ENCODE data around the gene RTCA. TPM values are rescaled to one million over a fixed set of nuclear protein-coding genes. Genes with fewer than 3 reads are reported as not detected.
"Not testable (repeated sequence)": the region's sequence is repeated elsewhere in the genome, so short reads cannot be mapped to it uniquely, and the experiment has no call there.

Gene RTCA
- 28.4 TPM for polyA plus RNA-seq (ENCODE audit: insufficient read length)

- DNase-seq (ENCODE audit: low read depth), result peak; percentile 95
Measured at GRCh38 chr1:100265931-100266740, at the start of gene RTCA. RTCA (plus strand) TSS chr1:100266216; CDS start chr1:100266376, 160 bp downstream.

GRCh38 chr1:100217834-100218233 lies 48.2 kb upstream of the RTCA start:
- DNase-seq (ENCODE audit: low read depth), result no peak

DNA sequence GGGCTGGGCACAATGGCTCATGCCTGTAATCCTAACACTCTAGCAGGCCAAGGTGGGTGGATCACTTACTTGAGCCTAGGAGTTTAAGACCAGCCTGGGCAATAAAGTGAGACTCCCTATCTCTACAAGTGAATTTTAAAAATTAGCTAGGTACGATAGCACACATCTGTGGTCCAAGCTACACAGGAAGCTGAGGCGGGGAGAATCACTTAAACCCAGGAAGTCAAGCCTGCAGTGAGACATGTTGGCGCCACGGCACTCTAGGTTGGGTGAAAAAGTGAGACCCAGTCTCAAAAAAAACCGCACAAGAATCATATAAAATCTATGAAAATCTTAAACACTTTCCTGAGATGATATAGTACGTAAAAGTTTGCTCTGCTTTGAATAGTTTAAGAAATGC lies 46.6 kb upstream of the RTCA start:
- DNase-seq (ENCODE audit: low read depth), result no peak

DNA sequence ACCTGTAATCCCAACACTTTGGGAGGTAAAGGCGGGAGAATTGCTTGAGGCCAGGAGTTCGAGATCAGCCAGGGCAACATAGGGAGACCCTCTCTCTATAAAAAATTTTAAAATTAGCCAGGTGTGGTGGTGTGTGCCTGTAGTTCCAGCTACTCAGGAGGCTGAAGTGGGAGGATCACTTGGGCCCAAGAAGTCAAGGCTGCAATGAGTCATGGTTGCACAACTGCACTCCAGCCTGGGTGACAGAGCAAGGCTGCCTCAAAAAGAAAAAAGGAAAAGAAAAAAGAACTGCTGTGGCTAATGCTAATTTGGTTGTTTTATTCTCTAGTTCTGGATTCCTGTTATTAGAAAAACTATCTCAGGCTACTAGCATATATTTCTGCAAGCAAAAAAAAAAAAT lies 46.1 kb upstream of the RTCA start:
- DNase-seq (ENCODE audit: low read depth), result no peak

DNA sequence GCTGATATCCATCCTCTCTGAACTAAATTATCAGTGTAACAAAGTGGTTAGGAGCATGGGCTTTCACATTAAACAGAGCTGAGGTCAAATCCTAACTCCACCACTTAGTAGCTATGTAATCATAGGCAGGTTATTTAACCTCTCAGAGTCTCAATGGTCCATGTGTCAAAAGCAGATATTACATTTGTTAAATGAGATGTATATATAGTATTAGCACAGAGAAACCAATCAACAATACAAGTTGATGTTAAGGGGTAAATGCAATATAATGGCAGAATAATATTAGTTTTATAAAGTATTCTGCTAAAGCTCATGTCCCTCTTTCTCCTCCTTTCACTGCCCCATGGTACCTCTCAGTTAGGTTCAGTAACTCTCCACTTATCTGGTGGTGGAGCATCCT lies 43.6 kb upstream of the RTCA start:
- DNase-seq (ENCODE audit: low read depth), result no peak

DNA sequence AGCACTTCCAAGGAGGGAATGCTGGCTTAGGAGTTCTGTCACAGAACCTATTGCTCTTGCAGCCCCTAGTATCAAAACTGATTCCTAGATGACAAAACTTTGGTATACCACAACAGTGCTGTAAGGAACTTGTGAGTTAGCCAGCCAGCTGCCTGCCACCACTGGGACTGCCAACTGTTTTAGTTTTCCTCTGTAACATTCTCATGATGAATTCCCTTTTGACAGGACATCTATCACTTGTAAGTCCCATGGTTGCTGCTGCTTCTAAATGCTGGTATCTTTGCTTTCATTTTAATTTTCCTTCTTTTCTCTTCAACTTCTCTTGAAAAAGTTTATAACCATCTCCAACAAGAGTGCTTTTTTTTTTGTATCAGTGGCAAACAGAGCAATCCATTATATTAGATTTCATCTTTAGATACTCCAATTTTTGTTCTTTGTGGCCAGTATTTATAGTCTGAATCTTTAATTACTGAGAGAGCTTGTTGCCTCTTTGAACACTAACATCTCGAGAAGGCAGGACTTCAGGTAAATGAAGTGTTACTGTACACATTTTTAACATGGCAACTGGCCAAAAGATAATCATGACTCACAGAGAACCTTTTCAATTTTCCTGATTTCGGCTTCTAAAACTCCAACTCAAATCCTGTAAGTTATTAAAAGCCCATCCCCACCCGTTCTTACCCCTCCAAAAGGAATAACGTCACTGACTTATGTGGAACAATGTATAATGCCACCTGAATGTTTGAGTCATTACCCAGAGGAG lies 36.2 kb upstream of the RTCA start:
- no peak for DNase-seq (ENCODE audit: low read depth)

- no peak for DNase-seq (ENCODE audit: low read depth)
Measured at GRCh38 chr1:100230765-100231164, 35.3 kb upstream of the RTCA start.

DNA sequence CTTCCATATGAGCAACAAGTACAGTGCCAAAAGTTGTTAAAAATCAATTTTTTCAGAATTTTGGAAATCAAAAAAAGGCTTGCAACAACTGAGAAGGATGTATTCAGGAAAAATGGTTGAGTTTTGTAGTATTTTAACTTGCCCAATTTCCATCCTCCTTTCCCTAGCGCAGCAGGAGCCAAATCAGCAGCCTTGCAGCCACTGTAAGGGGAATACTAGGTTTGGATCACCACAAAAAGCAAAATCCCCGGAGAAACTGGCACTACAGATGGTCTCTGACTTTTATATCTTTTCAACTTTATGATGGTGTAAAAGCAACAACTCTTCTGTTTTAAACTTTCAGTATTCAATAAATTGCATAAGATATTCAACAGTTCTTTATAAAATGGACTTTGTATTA lies 34.3 kb upstream of the RTCA start:
- DNase-seq (ENCODE audit: low read depth), result no peak

- no peak for DNase-seq (ENCODE audit: low read depth)
Measured at GRCh38 chr1:100232156-100232555, 33.9 kb upstream of the RTCA start.

- not testable (repeated sequence) for DNase-seq (ENCODE audit: low read depth)
Measured at GRCh38 chr1:100233566-100233965, 32.5 kb upstream of the RTCA start.

DNA sequence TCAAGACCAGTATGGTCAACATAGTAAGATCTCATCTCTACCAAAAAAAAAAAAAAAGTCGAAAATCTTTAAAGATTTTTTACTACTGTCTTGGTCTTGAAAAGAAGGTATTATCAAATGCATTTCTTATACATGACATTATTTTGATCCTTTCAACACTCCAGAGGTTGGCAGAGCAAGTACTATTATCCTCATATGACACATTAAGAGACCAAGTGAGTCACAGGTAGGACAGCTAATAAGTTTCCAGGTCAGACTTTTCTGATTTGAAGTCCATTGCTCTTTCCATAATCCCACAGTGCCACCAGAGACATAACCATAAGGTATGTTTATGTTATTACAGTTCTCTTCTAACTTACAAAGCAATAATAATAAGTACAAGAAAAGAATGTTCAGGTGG lies 31.6 kb upstream of the RTCA start:
- DNase-seq (ENCODE audit: low read depth), result no peak

GRCh38 chr1:100237091-100237490 lies 28.9 kb upstream of the RTCA start:
- DNase-seq (ENCODE audit: low read depth), result no peak

DNA sequence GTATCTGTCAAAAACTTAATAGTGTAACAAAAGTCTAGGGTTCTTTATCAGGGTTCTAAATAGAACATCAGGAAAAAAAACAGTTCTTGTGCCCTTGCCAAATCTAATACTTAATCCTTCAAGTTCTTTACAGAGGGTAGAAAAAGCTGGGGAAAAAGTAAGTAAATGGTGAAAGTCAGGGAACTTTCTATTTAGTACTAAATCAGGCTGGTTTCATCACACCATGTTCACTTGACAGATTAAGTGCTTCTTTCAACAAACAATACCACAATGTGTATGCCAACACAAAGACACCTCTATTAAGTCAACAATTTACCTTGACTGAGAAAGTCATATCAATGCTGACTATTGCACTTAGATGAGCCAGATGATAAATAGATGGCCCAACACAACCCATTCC lies 26.1 kb upstream of the RTCA start:
- DNase-seq (ENCODE audit: low read depth), result no peak

DNA sequence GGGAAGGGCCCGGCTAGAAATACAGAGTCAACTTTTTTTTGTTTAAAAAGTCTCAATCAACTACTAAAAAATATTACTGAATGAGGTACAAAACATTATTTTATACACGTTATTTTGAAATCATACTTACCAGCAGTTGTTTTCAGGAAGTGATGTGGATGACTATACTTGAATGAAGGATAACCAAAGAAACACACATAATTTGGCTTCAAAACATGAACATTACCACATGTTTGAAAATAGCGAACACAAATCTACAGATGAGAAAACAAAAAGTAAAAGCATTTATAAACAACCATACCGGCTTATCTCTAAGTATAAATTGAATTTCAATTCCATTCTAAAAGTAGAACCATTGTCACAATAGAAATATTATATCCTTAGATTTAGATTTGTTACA lies 25.4 kb upstream of the RTCA start:
- no peak for DNase-seq (ENCODE audit: low read depth)

DNA sequence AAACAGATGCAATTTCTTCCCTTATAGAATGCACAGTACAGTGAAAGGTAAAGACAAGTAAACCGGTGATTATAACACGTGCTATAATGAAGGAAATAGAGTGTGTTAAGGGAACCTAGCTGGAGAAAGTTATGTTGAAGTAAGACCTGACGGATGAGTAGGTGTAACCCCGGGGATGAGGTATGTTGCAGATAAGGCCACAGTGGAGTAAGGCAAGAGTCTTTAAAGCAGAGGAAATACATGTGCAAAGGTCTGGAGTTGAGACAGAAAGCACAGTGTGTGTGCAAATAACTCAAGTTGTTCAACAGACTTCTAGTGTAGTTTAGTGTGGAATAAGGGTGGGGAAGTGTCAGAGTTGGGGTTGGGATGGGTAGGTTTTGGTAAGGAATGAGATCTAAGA lies 19.3 kb upstream of the RTCA start:
- no peak for DNase-seq (ENCODE audit: low read depth)

GRCh38 chr1:100249155-100249536 lies 16.9 kb upstream of the RTCA start:
- DNase-seq (ENCODE audit: low read depth), result no peak

DNA sequence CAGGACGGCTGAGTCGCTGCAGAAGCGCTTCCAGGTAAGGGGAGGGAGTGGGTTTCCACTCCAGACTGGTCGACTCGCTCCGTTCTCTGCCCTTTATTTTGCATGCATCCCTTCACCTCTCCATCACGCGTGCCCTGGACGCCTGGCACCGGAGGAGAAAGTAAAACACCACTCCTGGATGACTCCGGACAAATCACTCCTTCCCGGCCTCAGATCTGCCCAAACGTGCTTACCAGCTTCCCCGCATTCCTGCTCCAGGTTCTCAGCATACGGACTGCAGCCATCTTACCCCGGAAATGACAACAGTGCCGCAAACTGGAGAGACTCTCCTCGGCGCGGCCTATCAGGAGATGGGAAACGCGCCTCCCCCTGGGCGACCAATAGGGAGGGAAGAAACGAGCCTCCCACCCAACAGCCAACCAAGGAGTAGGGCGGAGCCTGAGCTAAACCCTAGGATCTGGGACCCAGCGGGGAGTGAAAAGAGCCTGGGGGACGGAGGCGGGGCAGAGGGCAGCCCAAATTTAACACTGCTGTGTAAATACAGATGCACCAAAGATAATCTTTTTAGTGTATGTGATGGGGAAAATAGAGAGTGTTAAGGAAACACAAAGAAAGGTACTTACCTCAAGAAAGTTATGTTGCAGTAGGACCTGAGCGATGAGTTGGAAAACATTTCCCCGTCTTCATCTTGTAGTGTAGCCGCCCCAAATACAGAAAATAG lies 16.3 kb upstream of the RTCA start, which contains the start of gene DBT:
Gene DBT, minus strand, starts transcription at position 298 of the 721 bp plus-strand sequence. Its CDS starts 14 bp downstream, at position 284.
- peak; percentile 95 for DNase-seq (ENCODE audit: low read depth)

- no peak for DNase-seq (ENCODE audit: low read depth)
Measured at GRCh38 chr1:100250264-100250663, 15.8 kb upstream of the RTCA start.

GRCh38 chr1:100250807-100251206 lies 15.2 kb upstream of the RTCA start:
- no peak for DNase-seq (ENCODE audit: low read depth)

GRCh38 chr1:100252901-100253300 lies 13.1 kb upstream of the RTCA start:
- no peak for DNase-seq (ENCODE audit: low read depth)

DNA sequence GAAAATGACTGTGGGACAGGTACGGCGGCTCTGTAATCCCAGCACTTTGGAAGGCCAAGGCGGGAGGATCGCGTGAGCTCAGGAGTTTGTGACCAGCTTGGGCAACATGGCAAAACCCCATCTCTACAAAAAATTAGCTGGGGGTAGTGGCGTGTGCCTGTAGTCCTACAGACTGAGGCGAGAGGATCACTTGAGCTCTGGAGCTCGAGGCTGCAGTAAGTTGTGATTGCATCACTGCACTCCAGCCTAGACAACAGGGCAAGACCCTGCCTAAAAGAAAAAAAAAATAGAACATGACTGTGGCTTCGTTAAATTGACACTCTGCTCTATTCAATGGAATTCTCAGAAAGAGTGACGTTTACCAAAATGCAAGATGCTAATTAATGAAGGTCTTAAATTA lies 12.5 kb upstream of the RTCA start:
- no peak for DNase-seq (ENCODE audit: low read depth)

GRCh38 chr1:100256273-100256672 lies 9.7 kb upstream of the RTCA start:
- DNase-seq (ENCODE audit: low read depth), result not testable (repeated sequence)

All from forelimb muscle (tissue), 1 donor.